GM19193 (cell line): ENCODE data around the gene NARS2.

Experiments
- POLR2A ChIP-seq: IDR thresholded peaks from 4 replicates; pipeline ENCODE4 v1.6.1; 2011; ENCODE audit not compliant: insufficient read depth, insufficient read length; ENCODE audit errors: extremely low read depth

The NARS2 gene

DNA sequence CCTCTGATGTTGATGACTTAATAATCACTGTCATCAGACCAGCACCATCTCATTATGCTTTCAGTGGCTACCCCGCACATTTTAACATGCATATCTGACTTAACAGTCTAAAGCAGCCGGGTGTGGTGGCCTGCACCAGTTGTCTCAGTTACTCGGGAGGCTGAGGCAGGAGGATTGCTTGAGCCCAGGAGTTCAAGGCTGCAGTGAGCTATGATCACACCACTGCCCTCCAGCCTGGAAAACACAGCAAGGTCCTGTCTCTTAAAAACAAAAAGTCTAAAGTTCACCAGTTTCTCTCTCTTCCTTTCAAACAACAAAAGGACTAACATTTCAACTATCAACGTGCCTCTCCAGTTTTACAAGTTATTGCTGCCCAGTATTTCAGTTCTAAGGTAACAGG, 101.8 kb downstream of the NARS2 start:
- no peak for TF ChIP-seq POLR2A

DNA sequence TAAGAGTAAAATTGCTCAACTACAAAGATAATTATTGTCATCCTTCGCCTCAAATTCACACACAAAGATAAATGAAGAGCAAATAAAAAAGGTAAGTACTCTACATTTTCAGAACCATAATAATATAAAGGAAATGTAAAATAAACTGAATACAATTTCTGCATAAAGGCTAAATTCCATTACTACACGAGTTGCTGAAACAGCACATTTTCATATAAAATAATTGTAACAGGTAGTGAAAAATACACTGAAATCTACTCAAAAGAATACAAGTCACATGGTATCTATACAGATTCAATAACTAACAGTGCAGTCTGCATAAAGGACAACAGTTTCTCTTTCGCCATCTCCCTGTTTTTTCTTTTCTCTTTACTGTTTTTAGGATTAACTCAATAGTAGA, 102.3 kb downstream of the NARS2 start:
- TF ChIP-seq POLR2A = no peak

DNA sequence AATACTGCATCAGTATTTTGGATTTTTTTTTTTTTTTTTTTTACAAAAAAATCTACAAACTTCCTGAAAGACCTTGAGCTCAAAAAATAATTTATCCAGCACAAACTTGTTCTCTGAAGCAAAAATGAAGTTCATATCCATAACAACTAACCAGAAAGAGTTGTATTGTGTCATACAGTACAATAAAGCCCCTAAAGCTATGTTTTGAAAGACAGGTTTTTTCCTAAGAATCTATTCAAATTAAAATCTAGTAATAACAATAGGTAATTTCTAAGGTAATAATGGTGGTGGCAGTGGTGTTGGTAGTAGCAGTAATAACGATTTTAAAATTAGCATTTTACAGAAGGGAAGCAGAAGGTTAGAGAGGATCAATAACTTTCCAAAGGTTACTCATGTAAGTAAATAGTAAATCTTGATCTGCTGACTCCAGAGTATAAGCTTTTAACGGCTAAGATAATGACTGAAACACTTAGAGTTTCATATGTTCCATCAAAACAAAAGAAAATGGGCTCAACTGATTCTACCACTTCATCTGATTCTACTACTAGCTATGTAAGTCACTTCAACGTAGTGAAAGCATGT, 103.7 kb downstream of the NARS2 start:
- TF ChIP-seq POLR2A = no peak

DNA sequence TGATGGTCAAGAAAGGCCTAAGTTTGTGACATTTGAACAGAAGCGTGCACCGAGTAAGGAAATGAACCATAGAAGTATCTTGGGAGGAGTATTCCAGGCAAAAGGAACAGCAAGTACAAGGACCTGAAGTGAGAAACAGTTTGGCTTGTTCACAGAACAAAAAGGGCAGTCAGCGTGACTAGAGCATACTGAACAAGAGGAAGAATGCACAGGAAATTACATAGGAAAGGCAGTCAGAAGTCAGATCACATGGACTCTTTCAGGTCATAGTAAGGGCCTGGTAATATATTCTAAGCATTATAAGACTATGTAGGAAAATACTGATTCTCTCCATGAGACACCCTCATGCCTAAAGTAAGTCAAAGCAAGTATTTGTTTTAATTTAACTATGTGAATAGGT, 104.8 kb downstream of the NARS2 start:
- no peak for TF ChIP-seq POLR2A

DNA sequence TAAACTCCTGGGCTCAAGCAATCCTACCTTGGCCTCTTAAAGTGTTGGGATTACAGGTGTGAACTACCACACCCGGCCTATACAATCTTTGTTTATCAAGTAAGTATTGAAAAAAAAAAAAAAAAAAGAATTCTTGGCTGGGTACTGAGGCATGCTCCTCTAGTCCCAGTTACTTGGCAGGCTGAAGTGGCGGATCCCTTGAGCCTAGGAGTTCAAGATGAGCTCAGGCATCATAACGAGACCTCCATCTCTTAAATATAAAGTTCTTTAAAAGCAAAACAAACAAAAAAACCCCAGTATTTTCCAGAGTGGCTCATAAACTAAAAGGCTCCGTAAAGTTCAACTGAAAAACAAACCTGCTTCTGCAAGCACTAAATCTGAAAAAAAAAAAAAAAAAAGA, 106.7 kb downstream of the NARS2 start:
- TF ChIP-seq POLR2A = no peak

DNA sequence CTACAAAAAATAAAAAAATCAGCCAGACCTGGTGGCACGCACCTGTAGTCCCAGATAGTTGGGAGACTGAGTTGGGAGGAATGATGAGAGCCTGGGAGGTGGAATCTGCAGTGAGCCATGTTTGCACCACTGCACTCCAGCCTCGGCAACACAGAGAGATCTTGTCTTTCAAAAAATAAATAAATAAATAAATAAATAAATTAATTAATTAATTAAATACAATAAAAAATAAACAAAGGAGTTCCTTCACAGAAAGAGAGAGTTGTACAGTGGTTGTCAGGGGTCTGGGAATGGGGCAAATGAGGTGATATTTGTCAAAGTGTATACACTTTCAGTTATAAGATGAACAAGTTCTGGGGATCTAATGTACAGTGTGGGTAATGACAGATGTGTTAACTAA, 107.3 kb downstream of the NARS2 start:
- TF ChIP-seq POLR2A = no peak

DNA sequence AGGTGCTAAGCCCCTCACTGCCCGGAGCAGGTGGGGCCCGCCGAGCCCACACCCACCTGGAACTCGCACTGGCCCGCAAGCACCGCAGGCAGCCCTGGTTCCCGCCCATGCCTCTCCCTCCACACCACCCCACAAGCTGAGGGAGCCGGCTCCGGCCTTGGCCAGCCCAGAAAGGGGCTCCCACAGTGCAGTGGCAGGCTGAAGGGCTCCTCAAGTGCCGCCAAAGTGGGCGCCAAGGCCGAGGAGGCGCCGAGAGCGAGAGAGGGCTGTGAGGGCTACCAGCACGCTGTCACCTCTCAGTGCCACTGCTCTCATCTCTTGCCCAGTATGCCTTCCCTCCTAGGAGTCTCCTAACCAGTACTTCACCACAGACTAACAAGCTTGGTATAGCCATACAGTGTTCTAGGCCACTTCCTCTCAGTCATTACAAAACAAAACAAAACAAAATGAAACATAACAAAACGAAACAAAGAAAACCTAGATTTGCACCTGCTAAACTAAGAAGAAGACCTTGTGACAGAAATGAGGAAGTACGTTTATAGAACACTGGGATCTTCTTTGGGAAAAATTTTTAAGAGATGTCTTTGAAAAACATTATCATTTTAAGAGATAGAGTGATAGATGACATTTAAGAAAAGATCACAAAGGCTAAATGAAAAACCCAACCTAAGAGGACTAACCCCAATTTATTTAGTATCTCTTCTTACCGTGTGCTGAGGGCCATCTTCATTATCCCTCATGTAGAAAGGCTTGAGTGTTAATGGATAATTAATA, 109.3 kb downstream of the NARS2 start:
- peak; percentile 50 for TF ChIP-seq POLR2A

DNA sequence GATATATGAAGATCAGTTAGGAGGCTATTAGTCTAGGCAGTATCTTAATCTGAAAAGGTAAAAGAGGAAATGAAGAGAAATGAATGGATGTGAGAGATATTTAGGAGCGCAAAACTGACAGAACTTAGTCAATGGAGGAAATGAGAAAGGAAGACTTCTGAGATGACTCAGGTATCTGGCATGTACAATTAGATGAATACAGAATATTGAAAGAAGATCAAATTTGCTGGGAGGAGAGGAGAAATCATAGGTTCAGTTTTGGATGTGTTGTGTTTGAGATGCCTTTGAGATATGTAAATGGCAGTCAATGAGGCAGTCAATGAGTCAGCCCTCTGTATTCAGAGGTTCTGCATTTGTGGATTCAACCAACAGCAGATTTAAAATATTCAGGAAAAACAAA, 114.2 kb downstream of the NARS2 start:
- TF ChIP-seq POLR2A = no peak

DNA sequence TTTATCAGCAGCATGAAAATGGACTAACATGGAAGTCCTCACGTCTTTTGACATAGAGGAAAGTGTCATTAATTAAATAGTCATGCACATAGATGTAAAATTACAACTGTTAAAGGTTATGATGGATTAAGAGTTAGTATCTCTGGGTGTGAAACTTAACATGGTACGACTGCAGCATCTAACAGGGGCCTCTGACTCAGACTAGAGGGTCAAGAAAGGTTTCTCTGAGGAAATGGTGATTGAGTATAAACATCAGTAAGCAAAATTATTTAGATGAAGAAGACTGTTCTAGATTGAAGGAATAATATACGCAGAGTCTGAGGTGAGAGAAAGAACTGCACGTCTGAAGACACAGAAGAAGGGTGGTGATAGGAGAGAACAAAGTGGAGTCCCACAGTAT, 114.9 kb downstream of the NARS2 start:
- no peak for TF ChIP-seq POLR2A

DNA sequence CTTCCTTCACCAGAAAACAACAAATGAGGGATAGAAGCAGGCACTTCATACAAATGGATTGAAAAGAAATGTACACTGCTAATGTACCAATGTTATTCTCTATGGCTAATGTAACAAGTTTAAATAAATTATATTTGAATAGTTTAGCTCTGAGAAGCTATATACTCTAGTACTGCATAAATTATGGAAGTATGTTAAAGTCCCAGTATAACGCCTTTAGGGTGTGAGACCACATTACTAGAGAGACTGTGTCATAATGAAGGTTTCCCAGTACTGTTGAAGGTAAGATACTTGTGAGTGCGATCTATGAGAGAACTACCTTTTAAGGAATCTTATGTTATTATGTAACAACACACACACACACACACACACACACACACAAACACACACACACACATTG, 117.2 kb downstream of the NARS2 start:
- no peak for TF ChIP-seq POLR2A

DNA sequence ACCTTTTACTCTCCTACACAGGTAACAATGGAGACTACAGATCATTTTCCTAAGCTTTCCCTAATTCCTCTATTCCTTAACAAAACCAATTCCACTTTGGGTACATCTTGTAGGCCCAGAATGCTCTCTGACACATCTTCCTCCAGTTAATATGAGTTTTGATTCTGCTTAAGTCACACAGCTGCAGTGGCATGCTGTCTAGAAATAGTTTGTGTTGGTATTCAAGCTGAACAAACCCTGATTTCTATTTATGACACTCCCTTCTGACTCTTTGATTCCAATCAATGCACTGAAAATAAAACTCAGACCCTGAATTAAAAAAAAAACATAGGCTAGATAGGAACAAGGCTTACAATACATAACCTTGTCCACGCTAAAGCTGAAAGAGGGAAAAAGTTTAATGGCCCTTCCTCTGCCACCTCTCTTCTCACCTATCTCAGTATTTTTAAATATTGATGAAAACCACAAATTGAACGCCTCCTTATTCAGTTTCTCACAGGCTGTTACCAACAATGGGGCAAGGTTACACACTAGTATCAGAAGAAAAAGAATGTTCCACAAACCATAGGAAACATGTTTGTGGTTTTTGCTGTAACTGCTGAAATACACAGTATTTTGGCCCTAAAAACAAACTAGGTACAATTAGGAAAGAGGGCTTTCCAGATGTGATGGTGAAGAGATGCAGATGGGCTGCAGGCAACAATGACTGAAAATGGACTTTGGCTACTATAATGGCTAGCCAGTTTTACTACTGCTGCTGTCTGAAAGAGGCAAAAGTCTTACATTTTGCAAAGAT, 121.3 kb downstream of the NARS2 start:
- TF ChIP-seq POLR2A = no peak

DNA sequence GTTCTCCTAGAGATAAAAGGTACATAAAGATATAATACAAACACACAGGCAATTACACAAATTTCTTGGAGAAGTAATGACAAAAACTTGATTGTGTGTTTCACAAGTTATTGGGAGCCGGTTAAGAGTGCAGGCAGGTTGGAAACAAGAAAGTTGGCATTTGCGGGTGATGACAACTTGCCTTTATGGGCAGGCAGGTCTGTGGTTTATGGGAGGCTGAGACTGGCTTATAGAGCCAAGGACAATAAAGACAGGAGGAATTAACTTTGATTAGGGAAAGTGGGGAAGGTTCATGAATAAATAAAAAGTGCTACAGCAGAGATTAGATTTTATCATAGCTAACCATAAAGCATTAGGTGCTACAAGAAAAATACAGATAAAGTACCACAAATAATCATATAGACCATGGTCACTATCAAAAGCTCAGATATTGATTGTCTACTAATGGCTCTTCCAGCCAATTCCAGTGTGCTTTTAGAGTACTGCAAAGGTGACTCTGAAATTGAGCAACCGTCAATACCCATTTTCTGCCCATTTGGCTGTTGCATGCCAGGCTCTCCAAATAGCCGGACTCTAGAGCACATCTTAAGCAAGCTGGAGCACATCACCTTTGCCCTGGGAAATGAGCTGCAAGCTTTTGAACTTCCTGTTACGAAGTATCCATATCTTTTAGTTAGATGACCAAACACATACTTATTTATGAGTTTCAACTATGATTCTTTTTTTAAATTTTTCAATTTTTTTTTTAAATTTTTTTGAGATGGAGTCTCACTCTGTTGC, 123.1 kb downstream of the NARS2 start:
- TF ChIP-seq POLR2A = no peak

DNA sequence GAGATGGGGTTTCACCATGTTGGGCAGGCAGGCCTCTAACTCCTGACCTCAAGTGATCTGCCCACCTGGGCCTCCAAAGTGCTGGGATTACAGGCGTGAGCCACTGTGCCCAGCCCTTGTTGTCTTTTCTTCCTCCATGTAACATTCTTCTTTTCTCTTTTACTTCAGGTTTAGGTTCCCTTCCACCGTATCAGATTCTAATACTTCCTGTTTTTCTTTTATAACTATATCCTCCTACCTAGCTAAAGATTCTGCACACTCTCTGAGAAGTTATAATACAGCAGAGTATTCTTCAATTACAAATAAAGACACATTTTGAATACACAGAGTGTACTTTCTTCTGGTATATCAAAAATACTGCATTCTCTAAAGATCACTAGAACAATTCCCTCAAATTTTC, 123.8 kb downstream of the NARS2 start:
- TF ChIP-seq POLR2A = no peak

DNA sequence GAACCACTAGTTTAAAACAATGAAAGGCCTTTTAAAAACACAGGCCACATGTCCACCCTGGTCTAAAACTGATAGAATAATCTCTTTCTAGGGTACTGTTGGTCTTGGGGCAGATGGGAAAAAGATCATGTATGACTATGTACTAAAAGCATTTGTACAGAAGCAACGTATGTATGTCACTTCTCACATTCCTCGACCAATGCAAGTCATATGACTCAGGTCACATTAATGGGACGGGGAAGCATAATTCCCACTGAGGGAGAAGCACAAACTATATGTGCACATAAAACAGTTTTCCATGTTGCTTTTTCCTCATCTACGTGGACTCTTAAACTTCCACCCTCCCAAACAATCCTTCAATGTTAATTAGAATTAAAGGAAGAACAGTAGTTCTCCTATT, 124.8 kb downstream of the NARS2 start:
- TF ChIP-seq POLR2A = no peak

DNA sequence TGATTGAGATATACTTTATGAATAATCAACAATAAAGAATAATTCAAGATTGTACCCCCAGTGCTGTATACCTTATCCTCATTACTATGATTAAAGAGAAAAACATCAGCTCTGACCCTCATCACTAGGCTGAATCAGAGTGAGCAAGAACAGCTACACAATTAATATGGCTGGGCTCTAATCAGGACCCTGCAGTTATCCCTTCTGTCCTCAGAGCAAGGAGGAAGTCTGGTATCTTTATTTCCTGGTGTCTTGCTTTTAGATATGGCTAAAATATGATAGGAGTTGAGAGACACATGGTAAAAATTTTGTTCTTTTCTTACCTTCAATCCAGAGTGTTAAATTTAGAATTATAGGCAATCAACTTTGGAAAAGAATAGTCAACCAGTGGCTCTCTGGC, 128.5 kb downstream of the NARS2 start:
- TF ChIP-seq POLR2A = no peak
